GM18498 (cell line): ENCODE results near the gene TMEM40.
"Not testable (repeated sequence)": the region's sequence is repeated elsewhere in the genome, so short reads cannot be mapped to it uniquely, and the experiment has no call there.

ENCODE experiments used
- ATAC-seq: cut with Tn5 transposase; IDR thresholded peaks from one replicate; pipeline ENCODE4 v1.9.1; 2021; ENCODE audit warnings: mild to moderate bottlenecking, moderate library complexity; ENCODE audit not compliant: unreplicated experiment

TMEM40 gene, protein sequence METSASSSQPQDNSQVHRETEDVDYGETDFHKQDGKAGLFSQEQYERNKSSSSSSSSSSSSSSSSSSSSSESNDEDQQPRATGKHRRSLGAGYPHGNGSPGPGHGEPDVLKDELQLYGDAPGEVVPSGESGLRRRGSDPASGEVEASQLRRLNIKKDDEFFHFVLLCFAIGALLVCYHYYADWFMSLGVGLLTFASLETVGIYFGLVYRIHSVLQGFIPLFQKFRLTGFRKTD

DNA sequence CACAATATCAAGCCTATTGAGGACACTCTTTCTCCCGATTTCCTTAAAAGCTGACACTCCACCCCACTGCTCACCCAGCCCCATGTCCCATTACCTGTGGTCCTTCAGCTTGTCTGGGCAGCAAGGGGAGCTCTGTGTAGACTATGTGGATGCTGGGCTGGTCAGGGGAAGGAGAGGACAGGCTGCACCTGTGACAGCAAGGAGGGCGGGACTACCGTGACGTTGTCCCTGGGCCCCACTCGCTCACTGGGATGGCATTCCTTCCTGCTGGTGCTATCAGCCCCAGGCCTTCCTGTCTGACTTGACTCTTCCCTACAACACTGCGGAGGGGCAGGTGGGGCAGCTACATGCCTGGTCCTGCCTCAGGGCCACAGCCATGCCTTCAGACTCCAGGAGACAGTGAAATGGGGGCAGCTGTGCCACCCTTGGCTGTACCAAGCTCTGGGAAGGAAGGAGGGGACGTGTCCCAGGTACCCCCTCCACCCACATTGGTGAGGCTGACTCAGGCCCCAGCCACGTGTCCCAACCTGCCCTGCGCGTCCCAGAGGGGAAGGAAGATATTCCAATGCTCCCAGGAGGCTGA is at the start of gene TMEM40:
TMEM40 (minus strand) TSS at position 163 of the 583 bp plus-strand sequence. CDS start 9,427 bp downstream, outside the sequence.
- ATAC-seq, result no peak

DNA sequence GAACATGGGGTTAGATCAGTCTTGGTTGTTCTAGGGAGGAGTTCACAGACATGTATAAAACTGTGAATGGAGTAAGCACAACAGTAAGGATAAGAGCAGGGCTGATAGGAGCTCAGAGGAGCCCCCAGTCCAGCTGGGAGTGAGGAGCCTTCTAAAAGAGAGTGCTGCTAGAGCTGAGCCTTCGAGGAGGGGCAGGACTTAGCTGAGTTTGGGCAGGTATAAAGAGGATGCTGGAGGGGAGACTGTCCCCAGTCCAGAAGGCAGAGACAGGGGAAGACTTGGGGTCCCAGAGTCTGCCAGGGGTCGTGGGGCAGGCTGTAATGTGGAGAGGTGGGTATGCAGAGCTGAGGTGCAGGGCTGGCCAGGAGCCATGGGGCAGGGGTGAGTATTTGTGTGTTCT is 49.5 kb upstream of the TMEM40 start:
- ATAC-seq, result no peak

DNA sequence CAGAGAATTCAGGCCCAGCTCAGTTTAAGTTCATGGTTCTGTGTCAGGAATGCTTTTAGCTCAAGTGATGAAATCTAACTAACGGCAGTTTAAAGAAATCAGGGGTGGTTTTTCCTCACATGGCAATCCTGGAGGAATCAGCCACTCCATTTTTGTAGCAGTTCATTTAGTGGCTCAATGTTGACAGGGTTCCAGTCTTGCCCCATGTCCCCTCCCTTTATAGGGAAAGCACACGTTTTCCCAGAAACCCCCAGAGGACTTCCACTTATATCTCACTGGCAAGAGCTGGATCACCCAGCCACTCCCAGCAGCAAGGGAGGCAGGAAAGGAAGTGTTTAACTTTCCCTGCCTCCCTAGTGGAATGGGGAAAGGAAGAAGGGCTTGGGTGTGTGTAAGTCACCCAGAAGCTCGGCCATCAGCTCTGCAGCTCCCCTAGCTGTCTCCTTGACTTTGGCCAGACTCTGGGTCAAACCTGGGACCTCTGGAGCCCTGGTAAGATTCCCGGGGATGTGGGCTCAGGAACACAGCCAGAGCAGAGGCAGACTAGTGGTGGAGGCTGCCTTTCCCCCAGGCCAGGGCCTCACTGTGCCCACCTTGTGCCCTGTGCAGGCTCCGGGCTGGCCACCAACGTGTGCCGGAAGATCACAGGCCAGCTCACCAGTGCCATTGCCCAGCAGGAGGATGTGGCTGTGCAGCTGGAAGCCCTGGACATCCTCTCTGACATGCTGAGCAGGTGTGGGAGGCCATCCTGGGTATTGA is 48.7 kb upstream of the TMEM40 start:
- no peak for ATAC-seq

DNA sequence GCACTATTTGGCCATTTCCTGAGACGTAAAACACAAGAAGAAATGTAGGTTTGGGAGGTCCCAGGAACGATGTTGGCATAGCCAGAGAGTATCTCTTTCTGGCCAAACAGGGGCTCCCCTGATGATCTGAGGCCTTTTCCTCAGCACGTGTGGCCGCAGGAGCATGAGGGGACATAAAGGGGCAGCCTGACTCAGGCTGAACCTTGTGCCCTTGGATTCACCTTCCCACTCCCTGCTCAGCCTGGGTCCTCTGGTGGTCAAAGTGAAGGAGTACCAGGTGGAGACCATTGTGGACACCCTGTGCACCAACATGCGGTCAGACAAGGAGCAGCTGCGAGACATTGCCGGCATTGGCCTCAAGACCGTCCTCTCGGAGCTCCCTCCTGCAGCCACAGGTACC is 48.0 kb upstream of the TMEM40 start:
- ATAC-seq, result no peak

DNA sequence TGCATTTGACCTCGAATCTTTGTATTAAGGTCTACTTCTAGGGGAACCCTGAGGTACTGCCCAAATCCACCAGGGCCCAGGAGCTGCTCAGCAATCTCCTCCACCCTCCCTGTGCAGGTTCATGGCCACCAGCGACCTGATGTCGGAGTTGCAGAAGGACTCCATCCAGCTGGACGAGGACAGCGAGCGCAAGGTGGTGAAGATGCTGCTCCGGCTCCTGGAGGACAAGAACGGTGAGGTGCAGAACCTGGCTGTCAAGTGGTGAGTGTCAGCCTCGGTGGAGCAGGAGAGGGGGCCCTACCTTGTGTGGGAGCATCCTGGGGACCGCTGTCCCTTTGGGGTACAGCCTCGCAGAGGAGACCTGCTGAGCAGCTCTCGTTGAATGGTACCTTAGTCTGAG is 44.3 kb upstream of the TMEM40 start:
- ATAC-seq, result no peak

DNA sequence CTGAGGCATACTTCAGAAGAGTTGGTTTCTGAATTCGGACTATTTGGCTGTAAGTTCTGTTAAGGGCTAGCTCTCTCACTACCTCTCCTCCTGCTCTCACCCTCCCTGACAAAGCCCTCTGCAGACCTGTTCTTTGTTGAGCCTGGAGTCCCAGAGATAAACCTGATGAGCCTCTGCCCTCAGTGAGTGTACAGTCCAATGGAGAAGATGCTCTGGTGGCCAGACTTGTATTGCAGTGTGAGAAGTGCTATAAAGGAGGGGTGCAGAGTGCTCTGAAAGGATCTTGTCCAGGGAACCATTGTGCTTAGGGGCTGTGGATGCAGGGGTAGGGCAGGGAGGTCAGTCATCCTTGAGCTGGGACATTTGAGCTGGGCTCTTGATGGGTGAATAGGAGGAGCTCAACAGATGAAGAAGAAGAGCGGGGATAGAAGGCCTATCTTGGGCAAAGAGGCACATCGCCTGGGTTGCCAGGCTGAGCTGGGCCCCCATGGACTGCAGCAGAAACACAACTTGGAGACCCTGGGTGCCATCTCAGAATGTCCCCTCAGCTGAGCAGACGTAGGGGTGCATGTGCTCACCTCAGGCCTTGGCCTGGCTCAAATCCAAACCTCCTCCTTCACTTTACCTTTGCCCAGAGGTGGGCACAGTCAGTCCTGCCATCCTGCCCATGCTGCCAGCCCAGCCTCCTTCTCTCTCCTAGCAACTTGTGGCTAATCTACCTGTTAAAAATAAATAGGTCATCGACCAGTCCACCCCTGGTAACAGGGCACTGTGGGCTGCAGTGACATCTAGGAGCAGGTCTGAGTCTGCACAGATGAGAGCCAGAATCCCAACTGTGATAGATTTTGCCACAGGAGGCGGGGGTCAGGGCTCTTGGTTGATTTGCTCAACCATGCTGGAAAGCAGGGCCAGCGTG is 40.7 kb upstream of the TMEM40 start:
- ATAC-seq, result no peak

DNA sequence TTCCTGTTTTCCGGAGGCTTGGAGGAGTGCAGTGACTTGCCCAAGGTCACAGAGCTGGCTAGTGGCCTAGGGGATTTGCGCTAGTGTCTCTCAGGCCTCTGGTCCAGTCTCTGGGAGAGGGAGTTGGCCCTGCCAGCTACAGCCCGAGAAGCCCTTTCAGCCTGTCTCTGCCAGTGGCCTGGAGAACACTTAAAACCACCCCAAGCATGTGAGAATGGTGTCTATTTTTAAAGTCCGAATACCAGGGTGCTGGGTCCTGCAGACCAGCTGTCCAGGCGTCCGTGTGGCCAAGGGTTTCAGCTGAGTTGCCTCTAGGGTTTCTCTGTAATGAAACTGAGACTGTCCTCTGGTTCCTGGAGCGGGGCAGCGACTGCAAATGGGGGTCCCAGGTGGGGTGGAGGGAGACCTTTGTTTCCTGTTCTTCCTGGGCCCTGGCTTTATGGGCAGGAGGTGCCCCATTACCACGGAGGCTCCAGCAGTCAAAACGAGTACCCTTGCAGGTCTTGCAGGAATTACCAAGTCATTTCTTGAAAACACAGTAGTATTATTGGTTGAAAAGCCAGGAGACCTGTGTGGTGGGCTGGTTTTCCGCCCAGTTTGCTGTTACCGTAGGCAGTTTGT is 39.6 kb upstream of the TMEM40 start:
- no peak for ATAC-seq

DNA sequence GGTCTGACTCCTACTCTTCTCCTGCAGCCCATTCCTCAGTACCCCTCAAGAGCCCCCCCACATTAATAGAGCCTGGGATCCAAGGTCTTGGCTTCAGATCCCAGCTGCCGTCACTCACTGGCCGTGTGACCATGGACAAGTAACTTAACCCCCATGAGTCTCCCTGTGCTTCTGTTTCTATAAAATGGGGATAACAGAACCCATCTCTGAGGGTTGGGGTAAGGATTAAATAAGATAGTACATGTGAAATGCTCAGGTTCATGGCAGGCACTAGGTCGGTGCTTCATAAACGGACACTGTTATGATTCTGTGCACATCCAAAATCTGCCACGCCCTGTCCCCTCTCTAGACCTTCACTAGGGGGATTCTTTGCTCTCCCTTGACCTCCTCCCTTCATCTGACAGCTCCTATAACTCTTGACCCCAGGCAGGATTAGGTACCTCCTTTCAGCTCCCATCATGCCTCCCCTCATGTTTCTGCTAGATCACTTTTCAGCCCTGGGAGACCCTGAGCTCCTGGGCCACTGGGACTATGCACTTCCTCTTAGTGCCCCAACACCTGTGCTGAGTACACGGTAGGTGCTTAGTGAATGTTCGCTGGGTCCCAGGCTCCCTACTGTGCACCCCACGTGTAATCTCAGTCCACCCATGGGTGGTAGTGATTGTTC is 39.0 kb upstream of the TMEM40 start:
- ATAC-seq, result no peak

DNA sequence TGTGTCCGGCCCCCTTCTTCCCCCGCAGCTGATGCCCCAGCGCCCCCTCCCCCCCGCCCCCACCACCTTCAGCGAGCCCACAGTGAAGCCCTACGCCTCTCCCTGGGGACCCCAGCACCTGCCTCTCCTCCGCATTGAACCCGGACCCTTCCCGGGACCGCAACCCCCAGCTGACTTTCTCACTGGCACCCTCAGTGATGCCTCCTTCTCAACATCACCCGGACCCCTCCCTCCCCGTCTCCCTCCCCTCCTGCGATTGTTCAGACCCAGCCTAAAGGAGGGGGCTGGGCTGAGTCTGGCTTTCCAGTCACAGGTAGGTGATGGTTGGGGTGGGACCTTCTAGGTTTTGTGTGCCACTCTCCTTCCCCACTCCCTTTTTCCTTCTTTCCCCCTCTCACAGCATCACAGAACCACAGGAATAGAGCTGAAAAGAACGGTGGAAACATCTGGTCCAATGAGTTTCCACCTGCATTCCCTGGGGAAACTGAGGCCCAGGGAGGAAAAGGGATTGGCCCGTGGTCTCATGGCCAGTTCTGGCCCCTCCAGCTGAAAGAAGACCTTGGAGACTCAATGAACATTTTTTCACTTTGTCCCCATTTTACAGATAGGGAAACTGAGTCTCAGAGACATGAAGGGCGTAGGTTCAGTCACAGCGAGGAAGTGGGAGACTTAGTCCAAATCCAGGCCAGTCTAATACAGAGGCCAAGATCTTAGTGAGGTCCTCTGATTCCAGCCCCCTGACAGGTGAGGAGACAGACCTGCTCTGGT is 38.2 kb upstream of the TMEM40 start:
- no peak for ATAC-seq

DNA sequence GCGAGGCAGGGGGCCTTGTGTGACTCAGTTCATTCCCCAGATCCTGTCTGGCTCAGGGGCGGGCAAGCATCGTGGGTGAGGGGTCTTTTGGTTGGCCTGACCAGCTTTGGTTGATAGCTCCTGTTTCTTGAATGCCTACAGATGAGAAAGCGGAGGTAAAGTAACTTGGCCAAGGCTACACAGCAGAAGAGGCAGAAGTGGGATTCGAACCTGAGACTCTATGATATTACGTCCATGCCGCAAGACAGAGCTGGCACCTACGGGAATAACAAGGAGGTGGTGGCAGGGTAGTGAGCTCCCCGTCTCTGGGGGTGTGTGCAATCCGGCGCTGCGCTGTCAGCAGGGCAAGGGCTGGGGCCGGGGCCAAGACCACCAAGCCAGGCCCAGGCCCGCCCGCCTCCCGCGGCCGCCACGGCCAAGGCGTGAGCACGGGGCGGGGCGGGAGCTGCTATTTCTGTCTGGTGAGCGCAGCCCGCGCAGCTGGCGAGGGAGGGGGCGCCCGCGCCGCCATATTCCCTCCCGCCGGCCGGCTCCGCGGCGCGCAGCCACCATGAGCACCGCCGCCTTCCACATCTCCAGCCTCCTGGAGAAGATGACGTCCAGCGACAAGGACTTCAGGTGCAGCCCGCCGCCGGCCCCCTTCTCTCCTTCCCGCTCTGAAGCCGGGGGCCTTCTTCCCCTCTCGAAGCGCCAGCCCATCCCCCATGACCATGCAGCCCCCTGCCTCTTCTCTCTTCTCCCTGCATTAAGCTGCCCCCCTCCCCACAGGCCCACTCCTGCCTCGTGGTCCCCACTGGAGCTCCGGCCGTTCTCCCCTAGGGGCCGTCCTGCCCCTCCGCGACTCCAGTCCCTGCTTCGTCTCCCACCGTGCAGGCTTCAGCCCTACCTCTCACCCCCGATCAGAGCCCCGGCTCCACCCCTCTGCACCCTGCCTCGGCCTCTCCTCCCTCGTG is 37.4 kb upstream of the TMEM40 start, which contains the start of gene CAND2:
CAND2 (plus strand) TSS at position 510 of the 953 bp plus-strand sequence; CDS start at position 551, 41 bp downstream.
- no peak for ATAC-seq

DNA sequence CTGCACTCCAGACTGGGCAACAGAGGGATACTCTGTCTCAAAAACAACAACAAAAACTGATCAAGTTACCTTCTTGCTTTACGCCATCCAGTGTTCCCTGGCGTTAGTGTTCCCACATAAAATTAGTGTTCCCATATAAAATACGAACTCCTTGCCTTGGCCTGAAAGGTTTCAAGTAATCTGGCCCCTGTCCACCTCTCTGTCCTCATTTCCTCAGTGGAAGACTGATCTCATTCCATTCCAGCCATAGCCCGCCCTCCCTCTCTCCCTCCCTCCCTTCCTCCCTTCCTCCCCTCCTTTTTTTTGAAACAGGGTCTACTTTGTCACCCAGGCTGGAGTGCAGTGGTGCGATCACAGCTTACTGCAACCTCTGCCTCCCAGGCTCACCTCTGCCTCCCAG is 34.6 kb upstream of the TMEM40 start:
- no peak for ATAC-seq

DNA sequence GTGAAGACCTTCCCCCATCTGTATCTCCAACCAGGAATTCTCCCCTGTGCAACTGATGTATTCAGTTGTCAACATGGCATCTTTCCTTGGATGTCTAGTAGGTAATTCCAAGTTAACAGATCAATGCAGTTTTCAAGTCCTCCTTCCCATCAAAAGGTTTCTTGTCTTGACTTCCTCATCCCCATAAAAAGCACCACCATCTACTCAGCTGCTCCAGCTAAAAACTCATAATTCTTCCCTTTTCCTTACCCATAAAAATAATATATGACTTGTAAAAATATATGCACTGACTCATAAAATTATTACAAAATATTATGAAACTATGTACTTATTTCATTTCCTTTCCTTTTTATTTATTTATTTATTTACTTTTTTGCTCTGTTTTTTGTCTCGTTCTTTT is 32.4 kb upstream of the TMEM40 start:
- no peak for ATAC-seq

DNA sequence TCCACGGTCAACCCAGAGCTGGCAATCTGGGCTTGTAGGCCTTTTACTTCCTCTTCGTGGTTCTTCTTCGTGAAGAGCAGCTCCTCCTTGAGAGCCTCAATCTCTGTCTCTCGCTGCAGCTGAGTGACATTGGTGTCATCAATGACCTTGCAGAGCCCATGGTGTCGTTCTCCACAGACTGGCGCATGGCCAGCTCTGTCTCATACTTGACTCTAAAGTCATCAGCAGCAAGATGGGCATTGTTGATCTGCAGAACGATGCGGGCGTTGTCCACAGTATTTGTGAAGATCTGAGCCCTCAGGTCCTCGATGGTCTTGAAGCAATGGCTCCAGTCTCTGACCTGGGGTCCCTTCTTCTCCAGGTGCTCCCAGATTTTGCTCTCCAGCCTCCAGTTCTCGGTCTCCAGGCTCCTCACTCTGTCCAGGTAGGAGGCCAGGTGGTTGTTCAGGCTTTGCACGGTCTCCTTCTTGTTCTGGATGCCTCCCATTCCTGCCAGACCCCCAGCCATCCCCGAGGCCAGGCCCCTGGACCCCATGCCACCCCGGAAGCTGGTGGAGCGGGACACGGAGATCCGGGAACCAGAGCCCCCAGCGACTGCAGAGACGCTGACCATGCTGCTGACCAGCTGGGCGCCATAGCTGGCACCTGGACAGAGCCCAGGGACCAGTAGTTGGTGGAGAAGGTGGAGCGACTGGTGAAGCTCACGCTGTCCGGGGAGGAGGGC is 29.1 kb upstream of the TMEM40 start:
- ATAC-seq, result not testable (repeated sequence)

DNA sequence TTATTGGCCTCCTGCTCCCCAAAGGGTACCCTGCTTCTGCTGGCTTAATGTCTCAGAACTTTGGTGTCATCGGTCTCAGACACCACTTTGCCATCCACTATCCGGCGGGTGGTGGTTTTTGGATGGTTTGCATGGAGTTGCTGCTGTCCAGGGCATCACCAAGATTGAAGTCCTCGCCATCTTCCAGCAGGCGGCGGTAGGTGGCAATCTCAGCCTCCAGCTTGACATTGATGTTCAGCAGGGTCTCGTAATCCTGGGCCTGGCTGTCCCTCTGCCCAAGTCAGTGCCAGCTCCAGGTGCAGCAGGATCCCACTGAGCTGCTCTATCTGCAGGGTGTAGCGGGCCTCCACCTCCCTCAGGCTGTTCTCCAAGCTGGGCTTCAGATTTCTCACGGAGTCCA is 28.3 kb upstream of the TMEM40 start:
- not testable (repeated sequence) for ATAC-seq

DNA sequence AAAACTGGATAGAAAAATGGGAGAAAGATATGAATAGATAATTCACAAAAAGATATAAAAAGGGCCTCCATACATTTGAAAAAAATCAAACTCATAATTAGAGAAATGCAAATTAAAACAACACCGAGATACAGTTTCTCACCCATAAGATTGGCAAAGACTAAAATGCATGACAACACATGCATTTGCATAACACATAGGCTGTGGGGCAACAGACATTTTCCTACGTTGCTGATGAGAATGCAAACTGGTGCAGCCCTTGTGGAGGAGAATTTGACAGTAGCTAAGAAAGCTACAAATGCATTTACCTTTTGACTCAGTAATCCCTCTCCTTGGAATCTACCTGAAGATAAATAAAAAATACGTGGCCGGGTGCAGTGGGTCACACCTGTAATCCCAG is 26.0 kb upstream of the TMEM40 start:
- no peak for ATAC-seq

DNA sequence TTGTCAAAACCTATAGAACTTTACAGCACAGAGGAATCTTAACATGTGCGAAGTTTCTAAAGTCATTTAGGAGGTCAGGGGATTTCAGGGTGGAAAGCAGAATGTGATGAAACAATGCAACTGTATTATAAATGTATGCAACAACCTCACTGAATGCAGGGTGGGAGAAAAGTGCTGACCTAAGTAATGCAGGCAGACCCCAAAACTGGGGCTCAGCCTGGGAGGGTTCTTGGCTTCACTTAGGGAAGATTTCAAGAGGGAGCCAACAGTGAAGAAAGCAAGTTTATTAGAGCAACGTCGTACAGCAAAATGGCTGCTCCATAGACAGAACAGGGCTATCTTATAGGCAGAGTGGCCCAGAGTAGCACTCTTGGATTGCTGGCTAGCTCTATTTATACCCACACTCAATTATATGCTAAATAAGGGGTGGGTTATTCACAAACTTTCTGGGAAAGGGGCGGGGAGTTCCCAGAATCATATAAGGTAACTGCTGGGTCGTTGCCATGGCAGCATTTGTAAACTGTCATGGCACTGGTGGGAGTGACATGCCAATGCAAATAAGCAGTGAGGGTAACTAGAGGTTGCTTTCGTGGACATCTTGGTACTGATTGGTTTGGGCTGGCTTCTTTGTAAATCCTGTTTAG is 23.2 kb upstream of the TMEM40 start:
- ATAC-seq, result no peak

DNA sequence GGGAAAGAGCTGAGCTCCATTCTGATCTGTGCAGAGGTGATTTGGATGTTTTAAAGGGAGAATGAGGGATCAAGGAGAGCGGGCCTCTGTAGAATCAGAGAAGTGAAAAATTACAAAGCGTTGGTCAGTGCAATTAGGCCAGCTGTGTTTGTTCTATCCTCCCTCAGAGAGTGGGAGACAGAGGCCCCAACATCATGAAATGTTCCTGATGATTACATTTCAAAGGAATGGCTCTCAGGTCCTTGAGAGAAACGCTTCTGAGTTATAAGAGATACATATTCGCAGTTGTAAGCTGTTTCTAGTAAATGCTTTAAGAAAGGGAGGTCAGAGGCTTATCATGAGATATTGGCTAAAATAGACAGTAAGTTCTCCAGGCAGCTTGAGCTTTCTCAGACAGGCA is 21.7 kb upstream of the TMEM40 start:
- ATAC-seq, result no peak
